Activated T-helper 17 cell treated with anti-CD3 and anti-CD28 coated beads, Interleukin-2, amount 50 U/mL, for 72 hours (primary cell): ENCODE data around the gene HEXA. TPM values are rescaled to one million over a fixed set of nuclear protein-coding genes. Genes with fewer than 3 reads are reported as not detected.
"Not testable (repeated sequence)": the region's sequence is repeated elsewhere in the genome, so short reads cannot be mapped to it uniquely, and the experiment has no call there.

ENCODE experiments used
- ATAC-seq: fragments of 150-1000 bp; cut with Tn5 transposase; replicated peaks from 2 replicates; pipeline ENCODE4 v1.10.0; 2021; ENCODE audit warnings: mild to moderate bottlenecking, moderate library complexity
- H3K27ac Mint-ChIP-seq: one replicate; pipeline ENCODE4 v1.8.0; 2022; ENCODE audit warnings: mixed read lengths
- H3K27me3 Mint-ChIP-seq: one replicate; pipeline ENCODE4 v1.8.0; 2022; ENCODE audit warnings: mixed read lengths
- H3K36me3 Mint-ChIP-seq: one replicate; pipeline ENCODE4 v1.8.0; 2022; ENCODE audit warnings: low read depth, mild to moderate bottlenecking, mixed read lengths
- H3K4me1 Mint-ChIP-seq: one replicate; pipeline ENCODE4 v1.8.0; 2022; ENCODE audit warnings: mixed read lengths
- H3K4me3 Mint-ChIP-seq: one replicate; pipeline ENCODE4 v1.8.0; 2022; ENCODE audit warnings: mild to moderate bottlenecking, mixed read lengths
- H3K9me3 Mint-ChIP-seq: one replicate; pipeline ENCODE4 v1.8.0; 2022; ENCODE audit warnings: mixed read lengths
- total RNA-seq, 2 donors: library from RNA; stranded (reverse); gene quantifications; one replicate each; pipeline ENCODE4 v1.2.3, GENCODE V29; 2022

Gene HEXA
- total RNA-seq, 2 donors from 2014 or later, result 83.1 to 86.2 TPM

- not testable (repeated sequence) for H3K36me3 Mint-ChIP-seq, ATAC-seq, H3K4me3 Mint-ChIP-seq, H3K27ac Mint-ChIP-seq, H3K9me3 Mint-ChIP-seq, H3K4me1 Mint-ChIP-seq, H3K27me3 Mint-ChIP-seq
Measured at GRCh38 chr15:72396331-72396730, 20.5 kb upstream of the HEXA start.

GRCh38 chr15:72389231-72389630 lies 13.4 kb upstream of the HEXA start:
- Mint-ChIP-seq H3K36me3 (no peaks in the 10 kb centered on the region), H3K4me3 (no peak overlapping the region), H3K27ac (no peak overlapping the region), H3K9me3 (no peaks in the 10 kb centered on the region), H3K27me3 (peaks cover 7% of the 10 kb centered on the region), H3K4me1 (no peaks in the 10 kb centered on the region)
- no peak for ATAC-seq

GRCh38 chr15:72387741-72388140 lies 11.9 kb upstream of the HEXA start:
- Mint-ChIP-seq H3K36me3 (no peaks in the 10 kb centered on the region), H3K9me3 (no peaks in the 10 kb centered on the region), H3K27me3 (peaks cover 9% of the 10 kb centered on the region), H3K4me3 (no peak overlapping the region), H3K27ac (no peak overlapping the region), H3K4me1 (no peaks in the 10 kb centered on the region)
- ATAC-seq, result no peak

GRCh38 chr15:72382146-72382545 lies 6.3 kb upstream of the HEXA start:
- Mint-ChIP-seq H3K4me3 (no peak overlapping the region), H3K36me3 (no peaks in the 10 kb centered on the region)
- no peak for ATAC-seq

GRCh38 chr15:72380743-72381142 lies 4.9 kb upstream of the HEXA start:
- Mint-ChIP-seq H3K4me3 (no peak overlapping the region), H3K27me3 (peaks cover 9% of the 10 kb centered on the region), H3K36me3 (peaks cover 9% of the 10 kb centered on the region), H3K9me3 (no peaks in the 10 kb centered on the region), H3K4me1 (peaks cover 14% of the 10 kb centered on the region), H3K27ac (no peak overlapping the region)
- no peak for ATAC-seq

More at GRCh38 chr15:72382146-72382545, 6.3 kb upstream of the HEXA start:
- Mint-ChIP-seq H3K9me3 (no peaks in the 10 kb centered on the region), H3K4me1 (peaks cover 4% of the 10 kb centered on the region), H3K27ac (no peak overlapping the region), H3K27me3 (peaks cover 9% of the 10 kb centered on the region)

- no peak for ATAC-seq
- Mint-ChIP-seq H3K4me1 (peaks cover 19% of the 10 kb centered on the region), H3K27me3 (peaks cover 3% of the 10 kb centered on the region), H3K36me3 (peaks cover 17% of the 10 kb centered on the region), H3K27ac (no peak overlapping the region), H3K9me3 (no peaks in the 10 kb centered on the region), H3K4me3 (no peak overlapping the region)
Measured at GRCh38 chr15:72379856-72380430, 4.1 kb upstream of the HEXA start.

- ATAC-seq, H3K27ac Mint-ChIP-seq, H3K4me3 Mint-ChIP-seq, H3K27me3 Mint-ChIP-seq, H3K9me3 Mint-ChIP-seq: not testable (repeated sequence)
- peaks cover 25% of the 10 kb centered on the region for H3K4me1 Mint-ChIP-seq
- peaks cover 25% of the 10 kb centered on the region for H3K36me3 Mint-ChIP-seq
Measured at GRCh38 chr15:72379106-72379505, 3.3 kb upstream of the HEXA start.

GRCh38 chr15:72377331-72377730 lies 1.5 kb upstream of the HEXA start:
- Mint-ChIP-seq H3K27me3 (no peaks in the 10 kb centered on the region), H3K27ac (no peak overlapping the region), H3K4me1 (peaks cover 28% of the 10 kb centered on the region), H3K36me3 (peaks cover 33% of the 10 kb centered on the region), H3K9me3 (no peaks in the 10 kb centered on the region), H3K4me3 (no peak overlapping the region)
- no peak for ATAC-seq

GRCh38 chr15:72375501-72375845 lies 341 bp downstream of the HEXA start:
- ATAC-seq, result peak; percentile 66
- Mint-ChIP-seq H3K36me3 (peaks cover 41% of the 10 kb centered on the region), H3K9me3 (no peaks in the 10 kb centered on the region), H3K27me3 (no peaks in the 10 kb centered on the region), H3K27ac (peak overlapping the region; percentile 98), H3K4me1 (peaks cover 29% of the 10 kb centered on the region), H3K4me3 (peak overlapping the region; percentile 97)

- no peak overlapping the region for H3K27ac Mint-ChIP-seq
- H3K4me3 Mint-ChIP-seq, result no peak overlapping the region
- H3K4me1 Mint-ChIP-seq, result peaks cover 43% of the 10 kb centered on the region
- H3K36me3 Mint-ChIP-seq, result peaks cover 65% of the 10 kb centered on the region
- peaks cover under 1% of the 10 kb centered on the region for H3K9me3 Mint-ChIP-seq
- ATAC-seq, result no peak
- no peaks in the 10 kb centered on the region for H3K27me3 Mint-ChIP-seq
Measured at GRCh38 chr15:72372361-72372760, 3.5 kb downstream of the HEXA start.

- no peak for ATAC-seq
- Mint-ChIP-seq H3K4me1 (peaks cover 45% of the 10 kb centered on the region), H3K27ac (no peak overlapping the region), H3K4me3 (no peak overlapping the region), H3K27me3 (no peaks in the 10 kb centered on the region), H3K36me3 (peaks cover 57% of the 10 kb centered on the region), H3K9me3 (peaks cover 3% of the 10 kb centered on the region)
Measured at GRCh38 chr15:72369964-72370363, 5.8 kb downstream of the HEXA start.

GRCh38 chr15:72368899-72369298 lies 6.9 kb downstream of the HEXA start:
- no peaks in the 10 kb centered on the region for H3K27me3 Mint-ChIP-seq
- no peak for ATAC-seq
- H3K4me1 Mint-ChIP-seq, result peaks cover 36% of the 10 kb centered on the region
- H3K4me3 Mint-ChIP-seq, result no peak overlapping the region
- no peak overlapping the region for H3K27ac Mint-ChIP-seq
- peaks cover 47% of the 10 kb centered on the region for H3K36me3 Mint-ChIP-seq
- peaks cover 3% of the 10 kb centered on the region for H3K9me3 Mint-ChIP-seq

GRCh38 chr15:72368325-72368724 lies 7.5 kb downstream of the HEXA start:
- Mint-ChIP-seq H3K27me3 (no peaks in the 10 kb centered on the region), H3K36me3 (peaks cover 42% of the 10 kb centered on the region), H3K4me3 (no peak overlapping the region), H3K27ac (no peak overlapping the region), H3K9me3 (peaks cover 3% of the 10 kb centered on the region), H3K4me1 (peaks cover 36% of the 10 kb centered on the region)
- ATAC-seq, result no peak

GRCh38 chr15:72365844-72366243 lies 10.0 kb downstream of the HEXA start:
- Mint-ChIP-seq H3K27me3 (no peaks in the 10 kb centered on the region), H3K9me3 (peaks cover 3% of the 10 kb centered on the region), H3K4me1 (peaks cover 33% of the 10 kb centered on the region), H3K4me3 (no peak overlapping the region), H3K36me3 (peaks cover 37% of the 10 kb centered on the region), H3K27ac (peak overlapping the region; percentile 21)
- peak; percentile 97 for ATAC-seq

- Mint-ChIP-seq H3K4me3 (no peak overlapping the region), H3K4me1 (peaks cover 13% of the 10 kb centered on the region), H3K27me3 (no peaks in the 10 kb centered on the region), H3K27ac (no peak overlapping the region), H3K36me3 (peaks cover 10% of the 10 kb centered on the region), H3K9me3 (no peaks in the 10 kb centered on the region)
- ATAC-seq, result no peak
Measured at GRCh38 chr15:72361176-72361575, 14.6 kb downstream of the HEXA start.

GRCh38 chr15:72358650-72359171 lies 17.1 kb downstream of the HEXA start:
- no peaks in the 10 kb centered on the region for H3K9me3 Mint-ChIP-seq
- peak overlapping the region; percentile 60 for H3K27ac Mint-ChIP-seq
- H3K27me3 Mint-ChIP-seq, result no peaks in the 10 kb centered on the region

More at GRCh38 chr15:72358650-72359171, 17.1 kb downstream of the HEXA start:
- H3K4me3 Mint-ChIP-seq, result peak overlapping the region; percentile 48
- peaks cover 35% of the 10 kb centered on the region for H3K36me3 Mint-ChIP-seq
- peaks cover 6% of the 10 kb centered on the region for H3K4me1 Mint-ChIP-seq
- peak; percentile 90 for ATAC-seq
